GM18951 (cell line): ENCODE data around the gene CSNK1A1.

Source experiments
- POLR2A ChIP-seq: IDR thresholded peaks from 4 replicates; pipeline ENCODE4 v1.6.1; 2011; ENCODE audit warnings: mild to moderate bottlenecking; ENCODE audit not compliant: insufficient read length, insufficient read depth; ENCODE audit errors: extremely low read depth
- in situ Hi-C: fragments of 300-500 bp; cut with MboI; formaldehyde crosslinking; loops from one replicate; pipeline ENCODE4 v1.12.0; 2022; ENCODE audit warnings: low sequenced_read_pairs, mixed read lengths, inconsistent platforms; ENCODE audit not compliant: unreplicated experiment

Gene CSNK1A1

DNA sequence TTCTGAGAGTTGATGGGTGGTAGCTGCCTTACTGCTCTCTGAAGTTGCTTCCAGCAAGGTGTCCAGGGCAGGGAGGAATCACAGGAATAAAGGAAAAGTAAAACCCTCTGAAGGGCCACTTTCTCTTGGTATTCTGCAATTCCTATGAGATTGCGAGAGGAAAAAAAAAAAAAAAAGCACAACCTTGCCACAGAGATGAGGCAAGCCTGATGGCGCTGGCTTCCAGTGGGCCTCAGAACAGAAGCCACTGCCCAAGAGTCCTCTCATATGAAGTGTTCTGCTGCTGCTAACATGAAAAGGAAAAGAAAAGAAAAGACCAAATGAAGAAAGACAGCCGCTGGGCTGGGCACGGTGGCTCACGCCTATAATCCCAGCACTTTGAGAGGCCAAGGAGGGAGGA is 91.3 kb downstream of the CSNK1A1 start:
- in situ Hi-C loops = loop anchor here (10.0 kb wide), 1 partner anchor 105 kb away; no protein-coding TSS in a partner anchor
- TF ChIP-seq POLR2A = no peak

DNA sequence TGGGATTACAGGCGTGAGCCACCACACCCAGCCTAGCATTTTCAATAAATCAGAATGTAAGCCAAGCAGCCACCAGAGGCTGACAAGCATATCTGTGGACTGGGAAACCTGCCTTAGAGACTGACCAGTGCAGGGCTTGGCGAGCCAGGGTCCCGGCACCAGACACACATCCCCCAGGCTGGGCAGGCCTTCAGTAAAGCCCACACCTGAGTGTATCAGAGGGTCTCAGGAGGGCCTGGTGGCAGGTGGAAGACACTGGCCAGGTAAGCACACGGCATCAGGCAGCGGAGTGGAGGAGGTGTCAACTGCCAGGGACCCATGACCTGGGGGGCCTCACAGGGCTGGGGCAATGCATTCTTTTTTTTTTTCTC is 93.9 kb downstream of the CSNK1A1 start:
- in situ Hi-C loops = loop anchor here (10.0 kb wide), 1 partner anchor 107 kb away; no protein-coding TSS in a partner anchor
- TF ChIP-seq POLR2A = no peak

DNA sequence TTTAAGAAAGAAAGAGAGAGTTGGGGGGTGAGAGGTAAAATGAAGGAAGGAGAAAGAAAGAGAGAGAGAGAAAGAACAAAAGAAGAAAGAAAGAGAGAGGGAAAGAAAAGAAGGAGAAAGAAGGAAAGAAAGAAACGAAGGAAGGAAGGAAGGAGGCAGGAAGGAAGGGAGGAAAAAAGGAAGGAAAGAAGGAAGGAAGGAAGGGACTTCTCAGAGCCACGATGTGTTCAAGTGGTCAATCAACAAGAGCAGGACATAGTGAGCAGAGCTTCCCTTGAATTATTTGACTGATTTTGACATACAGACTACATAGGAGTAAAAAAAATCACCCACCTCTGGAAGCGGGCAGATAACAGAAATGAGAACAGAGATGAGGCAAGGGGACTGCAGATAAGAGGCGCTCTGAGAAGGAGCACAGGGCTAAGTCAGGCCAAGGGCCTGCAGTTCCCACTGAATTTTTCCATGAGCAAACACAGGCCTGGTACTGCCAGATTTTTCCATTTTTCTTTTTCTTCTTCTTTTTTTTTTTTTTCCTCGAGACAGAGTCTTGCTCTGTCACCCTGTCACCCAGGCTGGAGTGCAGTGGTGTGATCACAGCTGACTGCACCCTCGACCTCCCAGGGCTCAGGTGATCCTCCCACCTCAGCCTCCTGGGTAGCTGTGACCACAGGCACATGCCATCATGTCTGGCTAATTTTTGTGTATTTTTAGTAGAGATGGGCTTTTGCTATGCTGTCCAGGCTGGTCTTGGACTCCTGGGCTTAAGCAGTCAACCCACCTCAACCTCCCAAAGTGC is 94.4 kb downstream of the CSNK1A1 start:
- no peak for TF ChIP-seq POLR2A
- in situ Hi-C loops = loop anchor here (10.0 kb wide), 1 partner anchor 108 kb away; no protein-coding TSS in a partner anchor

GRCh38 chr5:149455889-149456409 is 95.3 kb downstream of the CSNK1A1 start:
- TF ChIP-seq POLR2A = no peak
- in situ Hi-C loops = loop anchor here (10.0 kb wide), 1 partner anchor 109 kb away; no protein-coding TSS in a partner anchor

DNA sequence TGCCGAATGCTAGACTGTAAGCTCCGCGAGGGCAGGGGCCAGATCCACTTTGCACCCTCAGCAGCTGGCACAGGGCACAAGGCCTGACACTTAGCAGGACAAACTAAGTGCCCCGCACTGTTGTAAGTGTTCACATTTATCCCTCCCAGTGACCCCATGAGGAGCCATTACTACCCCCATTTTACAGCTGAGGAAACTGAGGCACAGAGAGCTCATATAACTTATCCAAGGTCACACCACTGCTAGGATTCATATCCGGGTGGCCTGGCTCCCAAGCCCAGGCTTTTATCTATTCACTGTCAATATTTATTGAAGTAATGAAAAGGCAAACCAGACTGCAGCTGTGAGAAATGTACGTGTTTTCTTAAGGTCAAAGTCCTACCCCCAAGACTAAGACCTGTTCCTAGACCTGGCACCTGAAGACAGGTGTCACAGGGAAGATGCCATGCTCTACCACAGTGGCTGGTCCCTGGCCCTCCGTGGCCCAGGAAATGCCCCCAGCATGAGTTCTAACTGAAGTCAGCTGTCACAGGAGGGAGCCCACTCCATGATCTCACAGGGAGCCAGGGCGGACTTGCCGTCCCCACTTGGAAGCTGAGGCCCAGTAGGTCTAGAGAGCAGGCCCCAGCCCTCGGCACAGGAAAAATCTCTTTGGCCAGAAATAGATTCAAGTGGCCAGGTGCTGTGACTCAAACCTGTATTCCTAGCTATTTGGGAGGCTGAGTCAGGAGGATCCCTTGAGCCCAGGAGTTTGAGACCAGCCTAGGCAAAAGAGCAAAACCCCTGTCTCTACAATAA is 97.4 kb downstream of the CSNK1A1 start:
- in situ Hi-C loops = loop anchor here (10.0 kb wide), 1 partner anchor 111 kb away; no protein-coding TSS in a partner anchor
- no peak for TF ChIP-seq POLR2A

GRCh38 chr5:149452665-149453617 is 98.3 kb downstream of the CSNK1A1 start:
- no peak for TF ChIP-seq POLR2A
- in situ Hi-C loops = loop anchor here (10.0 kb wide), 1 partner anchor 112 kb away; no protein-coding TSS in a partner anchor

DNA sequence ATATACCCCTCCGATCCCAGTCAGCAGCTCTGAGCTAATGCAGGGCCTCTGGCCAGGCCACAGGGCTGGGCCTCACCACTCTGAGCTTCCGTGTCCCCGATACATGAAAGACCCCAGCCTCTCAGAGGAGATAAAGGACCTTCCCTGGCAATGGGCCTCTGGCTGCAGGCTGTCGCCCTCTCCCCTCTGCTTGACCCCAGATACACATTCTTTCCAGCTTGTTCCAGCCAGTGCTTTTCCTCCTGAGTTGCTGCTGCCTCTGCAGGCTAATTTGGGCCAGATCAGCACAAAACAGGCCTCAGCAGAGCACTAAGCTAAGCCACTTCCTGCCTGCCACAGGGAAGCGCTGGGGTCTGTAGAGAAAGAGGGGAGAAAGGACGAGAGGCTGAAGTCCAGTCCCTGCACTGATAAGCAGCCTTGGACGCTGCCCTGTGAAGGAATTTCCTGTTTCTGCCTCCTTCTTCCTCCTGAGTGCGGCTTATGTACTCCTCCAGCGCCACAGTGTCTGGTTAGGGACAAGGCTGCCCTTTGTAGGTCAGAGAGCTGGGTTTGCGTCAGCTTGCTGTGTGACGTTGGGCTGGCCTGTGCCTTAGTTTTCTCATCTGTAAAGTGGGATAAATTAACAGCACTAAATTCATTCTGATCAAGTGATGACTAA is 99.1 kb downstream of the CSNK1A1 start:
- in situ Hi-C loops = loop anchor here (10.0 kb wide), 1 partner anchor 113 kb away; no protein-coding TSS in a partner anchor
- no peak for TF ChIP-seq POLR2A

GRCh38 chr5:149450199-149450598 is 101.0 kb downstream of the CSNK1A1 start:
- TF ChIP-seq POLR2A = no peak
- in situ Hi-C loops = loop anchor here (10.0 kb wide), 1 partner anchor 115 kb away; no protein-coding TSS in a partner anchor

- in situ Hi-C loops = no loop called here
- no peak for TF ChIP-seq POLR2A
Measured at GRCh38 chr5:149448831-149449714, 102.2 kb downstream of the CSNK1A1 start.

GRCh38 chr5:149448431-149448830 is 102.8 kb downstream of the CSNK1A1 start:
- in situ Hi-C loops = no loop called here
- no peak for TF ChIP-seq POLR2A
